NOMO-1 (cell line): ENCODE data around the gene MYL11.
A peak's percentile ranks its signal among the peaks of the same experiment; 100 is the strongest.

Experiments
- DNase-seq, 2 experiments: peaks; one replicate each; lab custom pipeline; 2025; ENCODE audit not compliant: unreplicated experiment in 2 of 2; lab: John Stamatoyannopoulos, UW

Gene MYL11

GRCh38 chr16:30369938-30370455, 4.6 kb upstream of the MYL11 start:
- no peak for DNase-seq

DNA sequence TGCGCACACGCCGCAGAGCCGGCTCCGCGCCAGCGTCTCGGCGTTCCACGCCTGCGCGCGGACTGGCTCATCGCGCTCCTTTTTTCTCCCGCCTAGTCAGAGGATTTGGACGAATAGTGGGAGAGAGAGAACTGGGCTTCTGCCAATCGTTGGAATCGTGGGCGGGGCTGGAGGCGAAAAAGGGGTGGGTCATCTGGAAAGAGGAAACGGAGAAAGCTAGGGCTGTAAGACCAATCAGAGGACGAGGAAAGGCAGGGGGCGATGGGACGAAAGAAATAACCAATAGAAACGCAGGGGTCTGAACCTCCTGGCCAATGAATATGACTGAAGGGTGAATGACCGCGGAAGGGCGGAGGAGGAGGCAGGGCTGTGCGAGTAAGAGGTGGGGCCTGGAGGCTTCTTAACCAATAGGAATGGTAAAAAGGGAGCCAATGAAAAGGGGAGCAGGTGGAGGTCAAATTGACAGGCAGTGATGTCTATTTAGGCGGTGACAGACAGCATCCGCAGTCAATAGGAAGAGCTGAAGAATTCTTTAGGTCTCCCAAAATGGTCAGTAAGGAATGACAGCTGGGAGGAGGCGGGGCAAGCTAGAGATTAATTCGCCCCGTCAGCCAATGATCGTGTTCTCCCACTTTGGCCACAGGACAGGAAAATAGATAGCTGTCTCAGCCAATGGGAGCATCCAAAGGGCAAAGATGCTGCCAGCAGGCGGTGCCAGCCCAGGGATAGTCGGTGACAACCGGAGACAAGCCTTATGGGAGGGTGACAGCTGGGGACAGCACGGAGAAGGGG, 4.0 kb upstream of the MYL11 start, which contains the start of gene TBC1D10B:
Gene TBC1D10B (minus strand): TSS at position 39 of the 792 bp plus-strand sequence. CDS start 311 bp downstream, outside the sequence.
- peak; percentile 100 for DNase-seq

GRCh38 chr16:30371248-30371816, 3.3 kb upstream of the MYL11 start:
- no peak for DNase-seq

DNA sequence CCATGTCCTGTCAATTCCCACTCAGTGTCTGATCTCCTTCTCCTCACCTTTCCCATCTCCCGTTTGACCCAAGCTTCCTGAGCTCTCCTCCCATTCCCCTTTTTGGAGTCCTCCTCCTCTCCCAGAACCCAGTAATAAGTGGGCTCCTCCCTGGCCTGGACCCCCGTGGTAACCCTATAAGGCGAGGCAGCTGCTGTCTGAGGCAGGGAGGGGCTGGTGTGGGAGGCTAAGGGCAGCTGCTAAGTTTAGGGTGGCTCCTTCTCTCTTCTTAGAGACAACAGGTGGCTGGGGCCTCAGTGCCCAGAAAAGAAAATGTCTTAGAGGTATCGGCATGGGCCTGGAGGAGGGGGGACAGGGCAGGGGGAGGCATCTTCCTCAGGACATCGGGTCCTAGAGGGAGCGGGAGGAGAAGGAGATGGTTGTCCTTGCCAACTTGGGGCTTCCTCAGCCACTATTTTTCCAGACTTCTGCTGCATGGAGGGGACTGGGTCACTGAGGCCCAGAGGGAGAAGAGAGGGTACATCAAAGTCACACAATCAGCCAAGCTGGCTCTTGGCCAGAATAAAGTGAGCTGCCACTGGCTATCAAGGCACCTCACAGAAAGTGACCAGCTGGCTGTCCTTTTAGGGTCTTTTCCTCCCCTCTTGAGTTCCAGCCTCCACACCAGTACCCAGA, 2.4 kb upstream of the MYL11 start:
- no peak for DNase-seq

DNA sequence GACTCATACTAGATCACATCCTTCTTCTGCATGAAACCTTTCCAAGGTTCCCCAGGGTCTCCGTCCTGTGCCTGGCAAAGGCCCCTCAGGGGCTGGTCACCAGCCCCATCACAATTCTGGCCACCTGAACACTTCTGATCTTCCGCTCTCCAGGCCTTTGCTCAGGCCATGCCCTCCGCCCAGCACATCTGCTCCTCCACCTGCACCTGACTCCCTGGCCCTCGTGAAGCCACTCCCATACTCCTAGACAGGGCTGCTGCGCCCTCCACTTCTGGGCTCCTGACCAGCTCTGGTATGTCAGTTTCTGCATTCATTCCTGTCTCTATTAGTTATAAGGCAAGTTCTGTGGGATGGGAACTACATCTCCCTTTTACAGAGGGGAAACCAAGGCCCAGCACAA, 1.9 kb upstream of the MYL11 start:
- no peak for DNase-seq

DNA sequence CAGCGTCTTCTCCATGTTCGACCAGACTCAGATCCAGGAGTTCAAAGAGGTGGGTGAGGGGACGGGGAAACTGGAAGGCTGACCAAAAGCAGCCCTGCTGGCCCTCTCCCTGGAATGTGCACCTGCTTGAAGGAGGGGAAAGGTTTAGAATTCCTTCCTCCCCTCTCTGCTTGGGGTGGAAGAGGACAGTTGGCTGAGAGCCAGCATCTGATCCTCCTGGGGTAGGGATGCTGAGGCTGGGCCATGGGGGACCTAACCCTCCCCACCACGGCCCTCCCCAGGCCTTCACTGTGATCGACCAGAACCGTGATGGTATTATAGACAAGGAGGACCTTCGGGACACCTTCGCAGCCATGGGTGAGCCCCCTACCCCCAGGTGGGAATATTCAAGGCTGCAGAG, 1.3 kb downstream of the MYL11 start:
- DNase-seq, result no peak

DNA sequence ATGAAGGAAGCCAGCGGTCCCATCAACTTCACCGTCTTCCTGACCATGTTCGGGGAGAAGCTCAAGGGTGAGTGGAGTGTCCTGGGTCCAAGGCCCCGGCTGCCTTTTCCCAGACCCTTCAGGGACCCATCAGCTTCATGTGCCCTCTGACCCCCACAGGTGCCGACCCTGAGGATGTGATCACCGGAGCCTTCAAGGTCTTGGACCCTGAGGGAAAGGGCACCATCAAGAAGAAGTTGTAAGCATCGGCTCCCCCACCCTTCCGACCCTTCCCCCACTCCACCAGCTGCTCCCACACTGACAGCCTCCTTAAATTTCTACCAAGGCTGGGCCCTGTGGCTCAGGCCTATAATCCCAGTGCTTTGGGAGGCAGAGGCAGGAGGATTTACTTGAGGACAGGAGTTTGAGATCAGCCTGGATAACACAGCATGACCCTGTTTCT, 1.9 kb downstream of the MYL11 start:
- DNase-seq, result no peak

GRCh38 chr16:30377050-30377811, 2.6 kb downstream of the MYL11 start:
- peak; percentile 70 to 78 for DNase-seq

- DNase-seq, result peak; percentile 87 to 91
Measured at GRCh38 chr16:30377812-30378235, 3.2 kb downstream of the MYL11 start.

- DNase-seq, result peak; percentile 94 to 95
Measured at GRCh38 chr16:30378236-30379157, 3.9 kb downstream of the MYL11 start.

- DNase-seq, result no peak
Measured at GRCh38 chr16:30379158-30379783, 4.7 kb downstream of the MYL11 start.

GRCh38 chr16:30380072-30380802, 5.6 kb downstream of the MYL11 start:
- DNase-seq, result no peak

DNA sequence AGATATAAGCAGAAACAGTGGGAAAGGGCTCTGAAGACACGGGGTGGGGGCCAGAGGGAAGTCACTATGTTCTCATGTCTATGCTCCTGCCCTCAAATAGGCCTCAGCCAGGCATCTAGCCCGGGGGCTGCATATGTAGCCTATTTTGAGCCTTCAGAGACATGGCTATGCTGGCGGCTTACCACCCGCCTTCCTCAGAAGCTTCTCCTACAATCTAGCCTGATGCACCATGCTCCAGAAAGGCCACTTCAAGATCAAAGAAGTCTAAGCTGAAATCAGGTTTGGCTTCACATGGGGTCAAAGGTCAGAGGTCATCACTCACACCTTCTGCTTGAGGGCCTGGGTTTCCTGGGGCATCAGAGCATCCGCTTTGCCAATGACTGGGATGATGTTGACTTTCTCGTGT, 6.2 kb downstream of the MYL11 start:
- DNase-seq, result no peak

DNA sequence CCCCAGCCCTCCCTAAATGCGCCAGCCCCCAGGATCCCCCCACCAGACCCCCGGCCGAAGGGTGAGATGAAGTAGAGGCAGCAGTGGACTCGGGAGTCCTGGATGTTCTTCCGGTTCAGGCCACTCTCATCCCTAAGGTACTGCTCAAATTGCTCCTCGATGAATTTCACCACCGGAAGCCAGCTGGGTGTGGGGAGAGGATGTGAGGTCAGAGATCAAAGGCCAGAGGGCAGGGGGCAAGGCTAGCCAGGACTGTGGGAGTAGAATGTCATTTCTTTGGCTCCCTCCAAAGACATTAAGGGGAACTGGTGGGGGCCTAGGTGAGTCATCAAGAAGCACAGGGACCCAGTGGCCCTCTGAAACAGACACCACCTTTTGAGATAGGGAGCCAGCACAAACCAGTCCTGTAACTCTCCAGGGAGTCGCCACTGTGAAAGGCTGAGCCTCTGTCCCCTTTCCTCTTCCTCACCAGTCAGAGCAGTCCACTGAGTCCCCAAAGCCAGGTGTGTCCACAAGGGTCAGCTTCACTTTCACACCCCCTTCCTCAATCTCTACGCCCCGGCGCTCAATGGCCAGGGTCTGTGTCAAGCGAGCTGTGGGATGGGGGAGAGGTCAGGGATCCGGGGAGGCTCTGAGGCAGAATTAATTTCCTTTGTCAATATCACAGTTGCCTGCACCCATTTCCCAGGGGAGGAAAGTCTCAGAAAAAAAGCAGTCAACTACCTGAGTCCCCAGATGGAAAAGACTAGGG, 6.9 kb downstream of the MYL11 start:
- DNase-seq, result no peak

GRCh38 chr16:30382111-30382881, 7.7 kb downstream of the MYL11 start, which contains the start of gene SEPTIN1:
Gene SEPTIN1, minus strand, starts transcription at chr16:30382561. Its CDS starts 19 bp downstream, at chr16:30382542.
- no peak for DNase-seq

GRCh38 chr16:30383521-30383920, 8.9 kb downstream of the MYL11 start:
- DNase-seq, result no peak

GRCh38 chr16:30394592-30395154, 20.1 kb downstream of the MYL11 start:
- no peak for DNase-seq
